ENCODE data around the gene CUX1.

Gene CUX1

DNA sequence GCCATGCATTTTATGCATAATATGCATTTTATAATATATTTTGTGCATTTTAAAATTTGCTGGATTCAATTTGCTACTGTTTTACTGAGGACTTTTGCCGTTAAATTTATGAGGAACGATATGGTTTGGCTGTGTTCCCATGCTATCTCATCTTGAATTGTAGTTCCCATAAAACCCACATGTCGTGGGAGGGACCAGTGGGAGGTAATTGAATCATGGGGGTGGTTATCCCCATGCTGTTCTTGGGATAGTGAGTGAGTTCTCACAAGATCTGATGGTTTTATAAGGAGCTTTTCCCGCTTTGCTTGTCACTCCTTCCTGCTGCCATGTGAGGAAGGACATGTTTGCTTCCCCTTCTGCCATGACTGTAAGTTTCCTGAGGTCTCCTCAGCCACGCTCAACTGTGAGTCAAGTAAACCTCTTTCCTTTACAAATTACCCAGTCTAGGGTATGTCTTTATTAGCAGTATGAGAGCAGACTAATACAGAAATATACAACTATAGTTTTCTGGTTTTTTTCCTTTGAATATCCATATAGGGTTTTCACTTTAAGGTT is 267.9 kb downstream of the CUX1 start:
- TF ChIP-seq CTCF (conservative IDR thresholded peaks at IDR 0.05; ENCODE audit: low read depth, low read length), result no peak
- no peak for DNase-seq (ENCODE audit: low read depth)
- H3K4me3 ChIP-seq (ENCODE audit: low read depth, low read length), result no peak overlapping the region

DNA sequence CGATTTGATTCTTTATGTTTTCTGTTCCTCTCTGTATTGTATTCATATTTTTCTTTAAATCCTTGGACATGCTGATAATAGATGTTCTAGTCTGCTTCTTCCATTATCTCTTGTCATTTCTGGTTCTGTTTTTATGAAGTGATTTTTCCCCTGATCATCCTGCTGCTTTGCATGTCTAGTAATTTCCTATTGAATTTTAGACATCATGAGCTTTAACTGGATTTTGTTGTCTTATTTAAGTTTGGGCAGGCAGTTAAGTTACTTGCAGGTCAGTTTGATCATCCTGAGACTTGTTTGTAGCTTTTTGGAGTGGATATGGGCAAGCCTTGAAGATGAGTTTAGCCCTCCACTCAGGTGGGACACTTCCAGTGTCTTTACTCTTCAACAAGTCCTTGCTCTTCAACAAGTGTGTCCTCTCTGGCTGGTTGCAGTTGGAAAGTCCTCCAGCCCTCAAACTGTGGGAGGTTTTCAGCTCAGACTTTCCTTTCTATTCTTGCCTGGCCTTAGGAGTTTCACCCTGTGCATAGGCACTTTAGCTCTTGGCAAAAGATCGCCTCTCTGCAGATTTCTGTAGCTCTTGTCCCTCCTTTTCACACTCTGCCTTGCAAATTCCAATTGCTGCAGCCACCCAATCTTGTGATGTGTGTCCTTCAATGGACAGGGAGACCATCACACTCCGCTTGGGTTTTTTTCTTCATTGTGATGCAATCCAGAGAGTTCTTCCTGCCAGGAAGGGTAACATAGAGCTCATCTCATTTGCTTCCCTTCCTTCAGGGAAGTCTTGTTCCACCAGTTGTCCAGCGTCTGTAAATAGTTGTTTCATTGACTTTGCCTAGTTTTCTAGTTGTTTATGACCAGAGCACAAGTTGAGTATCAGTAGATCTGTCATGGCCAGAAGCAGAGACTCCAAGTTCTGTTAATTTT is 272.0 kb downstream of the CUX1 start:
- DNase-seq (ENCODE audit: low read depth), result no peak
- no peak overlapping the region for H3K4me3 ChIP-seq (ENCODE audit: low read depth, low read length)
- TF ChIP-seq CTCF (conservative IDR thresholded peaks at IDR 0.05; ENCODE audit: low read depth, low read length), result no peak

- DNase-seq (ENCODE audit: low read depth), result no peak
- no peak overlapping the region for H3K4me3 ChIP-seq (ENCODE audit: low read depth, low read length)
- no peak for TF ChIP-seq CTCF (conservative IDR thresholded peaks at IDR 0.05; ENCODE audit: low read depth, low read length)
Observed at GRCh38 chr7:102093599-102094315, 276.3 kb downstream of the CUX1 start.

GRCh38 chr7:102094316-102094650 is 276.9 kb downstream of the CUX1 start:
- no peak for DNase-seq (ENCODE audit: low read depth)
- TF ChIP-seq CTCF (conservative IDR thresholded peaks at IDR 0.05; ENCODE audit: low read depth, low read length), result no peak

DNA sequence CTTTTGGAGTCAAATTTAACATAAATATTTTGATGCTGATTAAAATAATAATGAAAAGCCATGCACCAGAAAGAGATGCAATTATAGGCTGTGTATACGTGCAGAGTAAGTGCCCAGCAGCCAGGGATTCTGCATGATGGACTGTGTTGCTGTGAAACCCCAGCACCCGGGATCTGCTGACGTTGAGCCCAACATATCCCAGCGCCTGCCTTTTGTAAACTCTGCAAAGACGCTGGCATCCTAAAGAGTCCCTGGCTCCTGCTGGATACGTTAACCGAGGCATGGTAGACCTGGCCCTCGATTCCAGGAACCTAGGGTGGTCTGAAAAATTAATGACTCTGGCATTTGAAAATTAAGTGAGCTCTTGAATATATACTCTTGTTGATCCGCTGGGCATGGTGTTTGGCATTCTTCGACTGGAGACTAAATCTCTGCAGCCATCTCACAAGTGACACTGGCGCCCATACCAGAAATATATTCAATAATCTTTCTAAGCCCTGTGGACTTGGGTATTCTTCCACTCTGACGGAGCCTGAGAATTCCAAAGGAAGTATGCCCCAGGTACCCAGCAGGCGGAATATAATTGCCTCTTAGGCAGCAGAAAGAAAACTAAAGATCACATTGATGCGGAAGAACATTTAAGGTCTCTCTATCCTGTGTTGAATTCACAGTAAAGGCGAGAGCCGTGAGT is 278.0 kb downstream of the CUX1 start:
- DNase-seq (ENCODE audit: low read depth), result no peak
- no peak for TF ChIP-seq CTCF (conservative IDR thresholded peaks at IDR 0.05; ENCODE audit: low read depth, low read length)
- H3K4me3 ChIP-seq (ENCODE audit: low read depth, low read length), result no peak overlapping the region

More at GRCh38 chr7:102094316-102094650, 276.9 kb downstream of the CUX1 start:
- no peak overlapping the region for H3K4me3 ChIP-seq (ENCODE audit: low read depth, low read length)

GRCh38 chr7:102096012-102096332 is 278.5 kb downstream of the CUX1 start:
- DNase-seq (ENCODE audit: low read depth), result no peak
- no peak overlapping the region for H3K4me3 ChIP-seq (ENCODE audit: low read depth, low read length)
- no peak for TF ChIP-seq CTCF (conservative IDR thresholded peaks at IDR 0.05; ENCODE audit: low read depth, low read length)
